Measurements from ENCODE around the gene LUC7L3.
A peak's percentile ranks its signal among the peaks of the same experiment; 100 is the strongest.

LUC7L3 gene

GRCh38 chr17:50685691-50686493 lies 33.5 kb upstream of the LUC7L3 start:
- DNase-seq (ENCODE audit: low spot score) = no peak

- no peak for DNase-seq (ENCODE audit: low spot score)
Measured at GRCh38 chr17:50686494-50687199, 32.8 kb upstream of the LUC7L3 start.

GRCh38 chr17:50687200-50688066 lies 32.0 kb upstream of the LUC7L3 start:
- DNase-seq (ENCODE audit: low spot score) = no peak

- no peak for DNase-seq (ENCODE audit: low spot score)
Measured at GRCh38 chr17:50688245-50688644, 31.2 kb upstream of the LUC7L3 start.

GRCh38 chr17:50689251-50689650 lies 30.2 kb upstream of the LUC7L3 start:
- no peak for DNase-seq (ENCODE audit: low spot score)

GRCh38 chr17:50689956-50690886 lies 29.2 kb upstream of the LUC7L3 start:
- no peak for DNase-seq (ENCODE audit: low spot score)

GRCh38 chr17:50690887-50691549 lies 28.4 kb upstream of the LUC7L3 start:
- no peak for DNase-seq (ENCODE audit: low spot score)

GRCh38 chr17:50691550-50692447 lies 27.6 kb upstream of the LUC7L3 start:
- DNase-seq (ENCODE audit: low spot score) = no peak

GRCh38 chr17:50692448-50693035 lies 26.9 kb upstream of the LUC7L3 start:
- DNase-seq (ENCODE audit: low spot score) = no peak

GRCh38 chr17:50693036-50693682 lies 26.2 kb upstream of the LUC7L3 start:
- no peak for DNase-seq (ENCODE audit: low spot score)

GRCh38 chr17:50696365-50696879 lies 23.0 kb upstream of the LUC7L3 start:
- no peak for DNase-seq (ENCODE audit: low spot score)

- DNase-seq (ENCODE audit: low spot score) = no peak
Measured at GRCh38 chr17:50697062-50697461, 22.3 kb upstream of the LUC7L3 start.

GRCh38 chr17:50697663-50698272 lies 21.6 kb upstream of the LUC7L3 start:
- no peak for DNase-seq (ENCODE audit: low spot score)

- no peak for DNase-seq (ENCODE audit: low spot score)
Measured at GRCh38 chr17:50699410-50699809, 20.0 kb upstream of the LUC7L3 start.

- no peak for DNase-seq (ENCODE audit: low spot score)
Measured at GRCh38 chr17:50703162-50703561, 16.2 kb upstream of the LUC7L3 start.

- peak; percentile 96 for DNase-seq (ENCODE audit: low spot score)
Measured at GRCh38 chr17:50707289-50708049, 11.9 kb upstream of the LUC7L3 start, which contains the start of gene ANKRD40. ANKRD40 (minus strand) TSS chr17:50707914; CDS start chr17:50707654, 260 bp downstream.

All from CD4-positive, alpha-beta T cell treated with Interleukin-2 at 100 ng/mL for 4 hours (primary cell).